ENCODE data around the gene FMO3. TPM values are rescaled to one million over a fixed set of nuclear protein-coding genes. Genes with fewer than 3 reads are reported as not detected.

Gene FMO3
- total and polyA plus RNA-seq, 2 donors (not counting 3 experiments of a cell fraction or from before 2014, with no cell fraction given), result not detected

- H3K9me1 ChIP-seq (replicated peaks; ENCODE audit: control insufficient read depth, extremely low read depth, insufficient read depth, low read length), result no peaks in the 10 kb centered on the region
- no peak overlapping the region for H3K27ac ChIP-seq (ENCODE audit: insufficient read depth, low read depth, low read length)
- no peaks in the 10 kb centered on the region for H3K36me3 ChIP-seq (ENCODE audit: control insufficient read depth in 2 of 2, extremely low read depth in 1 of 2, insufficient read depth in 2 of 2, low read length in 2 of 2)
- FAIRE-seq (no peak), DNase-seq (ENCODE audit: low read depth, low spot score) (no peak)
- no peaks in the 10 kb centered on the region for H3K9me3 ChIP-seq (replicated peaks; ENCODE audit: control insufficient read depth, insufficient read depth, low read length)
- H3K4me1 ChIP-seq (ENCODE audit: control insufficient read depth, extremely low read depth, insufficient read depth, low read length), result no peaks in the 10 kb centered on the region
- no peak overlapping the region for H3K4me3 ChIP-seq (replicated peaks in 1 of 3; ENCODE audit: insufficient read depth in 1 of 3, low read depth in 1 of 3, low read length in 3 of 3)
- intact Hi-C loops (cut with micrococcal nuclease) (no loop called here), dilution Hi-C loops (cut with MboI; ENCODE audit: extremely low pct_ligation_motif_present, low sequenced_read_pairs) (no loop called here)
- TF ChIP-seq POLR2A (IDR thresholded peaks at IDR 0.05; ENCODE audit: low read depth, low read length) (no peak), EZH2 (IDR thresholded peaks at IDR 0.05; ENCODE audit: borderline replicate concordance, low read depth, low read length, severe bottlenecking) (no peak), FOS (IDR thresholded peaks at IDR 0.05; ENCODE audit: borderline replicate concordance, insufficient read depth, low read length) (no peak), GATA2 (IDR thresholded peaks at IDR 0.05; ENCODE audit: insufficient read depth, insufficient read length, low read depth, low read length) (no peak), MYC (IDR thresholded peaks at IDR 0.05; ENCODE audit: low read depth, low read length) (no peak), MAX (IDR thresholded peaks at IDR 0.05; ENCODE audit: insufficient read depth, insufficient read length) (no peak), CTCF (IDR thresholded peaks at IDR 0.05; ENCODE audit: extremely low read depth in 1 of 2, insufficient read depth in 1 of 2, low read depth in 1 of 2, low read length in 2 of 2) (no peak), JUN (IDR thresholded peaks at IDR 0.05; ENCODE audit: borderline replicate concordance, insufficient read depth, insufficient read length, low read depth) (no peak), POLR2AphosphoS5 (IDR thresholded peaks at IDR 0.05; ENCODE audit: insufficient read depth, low read depth, low read length) (no peak)
- H3K27me3 ChIP-seq (ENCODE audit: control insufficient read depth in 2 of 2, insufficient read depth in 2 of 2, low read length in 2 of 2), result no peaks in the 10 kb centered on the region
- no peak overlapping the region for H2AFZ ChIP-seq (ENCODE audit: low read depth, low read length)
- H3K4me2 ChIP-seq (ENCODE audit: insufficient read depth, low read length), result no peak overlapping the region
- no peak overlapping the region for H3K9ac ChIP-seq (replicated peaks; ENCODE audit: extremely low read depth, insufficient read depth, low read length)
- ChIA-PET CTCF (no interaction called here), POLR2A (no interaction called here)
- BruUV-seq (replicated peaks), result no TSS peak
- H4K20me1 ChIP-seq (replicated peaks; ENCODE audit: control insufficient read depth, extremely low read depth, insufficient read depth, low read length), result no peaks in the 10 kb centered on the region
- H3K79me2 ChIP-seq (ENCODE audit: control insufficient read depth, insufficient read depth, low read length), result no peaks in the 10 kb centered on the region
Observed at GRCh38 chr1:171138980-171139379, 48.3 kb downstream of the FMO3 start.
